Large intestine (tissue), 3 donors: ENCODE data around the gene ACP7. TPM values are rescaled to one million over a fixed set of nuclear protein-coding genes. Genes with fewer than 3 reads are reported as not detected.
"Not testable (repeated sequence)": the region's sequence is repeated elsewhere in the genome, so short reads cannot be mapped to it uniquely, and the experiment has no call there.

Source experiments
- DNase-seq, 2 donors: peaks; one replicate each; pipeline versions ENCODE4 v3.0.0 to v3.0.0-alpha.2; 2013
- H3K27ac ChIP-seq: one replicate; pipeline ENCODE4 v1.5.1; 2013; ENCODE audit warnings: low read length
- H3K27me3 ChIP-seq: 2 replicates; pipeline ENCODE4 v1.6.1; 2013; ENCODE audit warnings: low read length; ENCODE audit not compliant: control insufficient read depth, insufficient read depth
- H3K36me3 ChIP-seq: 2 replicates; pipeline ENCODE4 v1.6.1; 2013; ENCODE audit warnings: low read length; ENCODE audit not compliant: control insufficient read depth, insufficient read depth
- H3K4me1 ChIP-seq: one replicate; pipeline ENCODE4 v1.6.1; 2013; ENCODE audit warnings: low read length; ENCODE audit not compliant: control insufficient read depth, insufficient read depth
- H3K4me3 ChIP-seq: one replicate; pipeline ENCODE4 v1.5.1; 2013; ENCODE audit warnings: low read length
- H3K9me3 ChIP-seq: one replicate; pipeline ENCODE4 v1.6.1; 2013; ENCODE audit warnings: mild to moderate bottlenecking, low read depth, low read length, moderate library complexity; ENCODE audit not compliant: control insufficient read depth
- WGBS: methylation state at CpG from one replicate; pipeline ENCODE4 v1.1.5; 2013; ENCODE audit warnings: low lambda C conversion rate; ENCODE audit not compliant: insufficient coverage; 5-methylcytosine and 5-hydroxymethylcytosine counted together
- polyA plus RNA-seq: library from polyadenylated mRNA; unstranded; fragments of 120-200 nt; gene quantifications from one replicate; pipeline ENCODE4 v1.2.1, GENCODE V29; 2013

The ACP7 gene
- polyA plus RNA-seq, 1 donor = 1.5 TPM

GRCh38 chr19:39087907-39088686 lies 3.9 kb downstream of the ACP7 start:
- WGBS = 89% methylated on average over 4 of the region's 8 CpGs
- H3K27me3 ChIP-seq = peaks cover 22% of the 10 kb centered on the region
- H3K27ac ChIP-seq = no peak overlapping the region
- no peaks in the 10 kb centered on the region for H3K9me3 ChIP-seq
- peaks cover 14% of the 10 kb centered on the region for H3K4me1 ChIP-seq
- H3K4me3 ChIP-seq = no peak overlapping the region
- DNase-seq = no peak
- no peaks in the 10 kb centered on the region for H3K36me3 ChIP-seq

DNA sequence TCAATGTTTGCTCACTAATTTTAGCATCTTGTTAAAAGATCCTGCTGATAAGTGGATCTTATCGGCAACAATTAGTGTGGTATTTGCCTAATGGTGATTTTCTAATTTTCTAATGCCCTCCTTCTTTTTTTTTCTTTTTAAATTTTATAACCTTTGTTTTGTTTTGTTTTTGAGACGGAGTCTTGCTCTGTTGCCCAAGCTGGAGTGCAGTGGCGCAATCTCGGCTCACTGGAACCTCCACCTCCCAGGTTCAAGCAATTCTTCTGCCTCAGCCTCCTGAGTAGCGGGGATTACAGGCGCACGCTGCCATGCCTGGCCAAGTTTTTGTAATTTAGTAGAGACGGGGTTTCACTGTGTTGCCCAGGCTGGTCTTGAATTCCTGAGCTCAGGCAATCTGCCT lies 5.8 kb downstream of the ACP7 start:
- not testable (repeated sequence) for DNase-seq, H3K27ac ChIP-seq, H3K4me3 ChIP-seq, H3K36me3 ChIP-seq, H3K27me3 ChIP-seq, H3K9me3 ChIP-seq
- 38% methylated on average over 2 of the region's 8 CpGs for WGBS
- peaks cover 15% of the 10 kb centered on the region for H3K4me1 ChIP-seq

GRCh38 chr19:39090881-39091280 lies 6.7 kb downstream of the ACP7 start:
- Histone ChIP-seq H3K4me3 (no peak overlapping the region), H3K36me3 (no peaks in the 10 kb centered on the region), H3K4me1 (peaks cover 22% of the 10 kb centered on the region), H3K27me3 (no peaks in the 10 kb centered on the region), H3K27ac (no peak overlapping the region), H3K9me3 (no peaks in the 10 kb centered on the region)
- DNase-seq = no peak
- WGBS = 80% methylated on average over 1 of the region's 4 CpGs

DNA sequence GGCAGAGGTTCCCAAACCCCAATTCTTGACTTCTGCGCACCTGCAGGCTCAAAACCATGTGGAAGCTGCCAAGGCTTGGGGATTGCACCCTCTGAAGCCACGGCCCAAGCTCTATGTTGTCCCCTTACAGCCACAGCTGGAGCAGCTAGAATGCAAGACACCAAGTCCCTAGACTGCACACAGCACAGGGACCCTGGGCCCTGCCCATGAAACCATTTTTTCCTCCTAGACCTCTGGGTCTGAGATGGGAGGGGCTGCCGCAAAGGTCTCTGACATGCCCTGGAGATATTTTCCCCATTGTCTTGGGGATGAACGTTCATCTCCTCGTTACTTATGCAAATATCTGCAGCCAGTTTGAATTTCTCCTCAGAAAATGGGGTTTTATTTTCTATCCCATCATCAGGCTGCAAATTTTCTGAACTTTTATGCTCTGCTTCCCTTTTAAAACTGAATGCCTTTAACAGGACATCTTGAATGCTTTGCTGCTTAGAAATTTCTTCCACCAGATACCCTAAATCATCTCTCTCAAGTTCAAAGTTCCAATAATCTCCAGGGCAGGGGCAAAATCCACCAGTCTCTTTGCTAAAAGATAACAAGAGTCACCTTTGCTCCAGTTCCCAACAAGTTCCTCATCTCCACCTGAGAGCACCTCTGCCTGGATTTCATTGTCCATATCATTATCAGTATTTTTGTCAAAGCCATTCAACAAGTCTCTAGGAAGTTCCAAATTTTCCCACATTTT lies 11.8 kb downstream of the ACP7 start:
- H3K4me3 ChIP-seq, H3K27me3 ChIP-seq, H3K9me3 ChIP-seq, H3K36me3 ChIP-seq: not testable (repeated sequence)
- DNase-seq = peak; percentile 44 to 73
- peak overlapping the region; percentile 77 for H3K27ac ChIP-seq
- peaks cover 26% of the 10 kb centered on the region for H3K4me1 ChIP-seq
- WGBS = no CpG with 5 or more reads among the region's 5 CpGs

- no CpG with 5 or more reads among the region's 5 CpGs for WGBS
- Histone ChIP-seq H3K36me3 (no peaks in the 10 kb centered on the region), H3K9me3 (no peaks in the 10 kb centered on the region), H3K4me1 (peaks cover 26% of the 10 kb centered on the region), H3K27ac (no peak overlapping the region), H3K4me3 (no peak overlapping the region), H3K27me3 (peaks cover 6% of the 10 kb centered on the region)
- no peak for DNase-seq
Measured at GRCh38 chr19:39097299-39097698, 13.1 kb downstream of the ACP7 start.

- no peak overlapping the region for H3K27ac ChIP-seq
- DNase-seq = no peak
- no peak overlapping the region for H3K4me3 ChIP-seq
- no peaks in the 10 kb centered on the region for H3K9me3 ChIP-seq
- H3K4me1 ChIP-seq = peaks cover 26% of the 10 kb centered on the region
- WGBS = 90% methylated on average over 2 of the region's 2 CpGs
- H3K27me3 ChIP-seq = peaks cover 6% of the 10 kb centered on the region
- no peaks in the 10 kb centered on the region for H3K36me3 ChIP-seq
Measured at GRCh38 chr19:39097721-39098120, 13.6 kb downstream of the ACP7 start.

- Histone ChIP-seq H3K4me3 (peak overlapping the region; percentile 13), H3K4me1 (peaks cover 26% of the 10 kb centered on the region), H3K27ac (no peak overlapping the region), H3K36me3 (no peaks in the 10 kb centered on the region), H3K27me3 (peaks cover 6% of the 10 kb centered on the region), H3K9me3 (no peaks in the 10 kb centered on the region)
- no peak for DNase-seq
- whole genome bisulfite sequencing = no CpG with 5 or more reads among the region's 53 CpGs
Measured at GRCh38 chr19:39098365-39099269, 14.4 kb downstream of the ACP7 start.

DNA sequence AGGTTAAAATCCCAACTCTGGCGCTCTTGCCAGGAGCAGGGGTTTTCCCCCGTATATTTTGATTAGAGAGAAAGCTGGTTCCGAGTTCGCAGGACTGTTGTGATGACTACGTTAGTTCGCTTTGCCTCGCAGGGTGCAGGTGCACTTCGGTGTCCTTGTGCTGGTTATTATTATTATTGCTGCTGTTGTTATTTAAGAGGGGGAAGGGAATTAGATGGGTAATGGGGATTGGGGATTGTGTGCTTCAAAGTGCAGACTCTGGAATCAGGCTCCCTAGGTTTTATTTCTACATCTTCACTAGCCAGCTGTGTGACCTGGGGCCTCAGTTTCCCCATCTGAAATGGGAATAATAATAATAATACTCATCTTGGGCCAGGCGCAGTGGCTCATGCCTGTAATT lies 15.2 kb downstream of the ACP7 start:
- Histone ChIP-seq H3K4me1 (peaks cover 25% of the 10 kb centered on the region), H3K9me3 (no peaks in the 10 kb centered on the region), H3K36me3 (no peaks in the 10 kb centered on the region), H3K27ac (no peak overlapping the region), H3K4me3 (no peak overlapping the region), H3K27me3 (peaks cover 6% of the 10 kb centered on the region)
- WGBS = no CpG with 5 or more reads among the region's 9 CpGs
- no peak for DNase-seq

- whole genome bisulfite sequencing = no CpG with 5 or more reads among the region's 19 CpGs
- no peaks in the 10 kb centered on the region for H3K9me3 ChIP-seq
- H3K36me3 ChIP-seq = no peaks in the 10 kb centered on the region
- DNase-seq = no peak
- H3K27me3 ChIP-seq = peaks cover 6% of the 10 kb centered on the region
- H3K4me3 ChIP-seq = no peak overlapping the region
- no peak overlapping the region for H3K27ac ChIP-seq
- peaks cover 12% of the 10 kb centered on the region for H3K4me1 ChIP-seq
Measured at GRCh38 chr19:39100500-39101166, 16.5 kb downstream of the ACP7 start.

DNA sequence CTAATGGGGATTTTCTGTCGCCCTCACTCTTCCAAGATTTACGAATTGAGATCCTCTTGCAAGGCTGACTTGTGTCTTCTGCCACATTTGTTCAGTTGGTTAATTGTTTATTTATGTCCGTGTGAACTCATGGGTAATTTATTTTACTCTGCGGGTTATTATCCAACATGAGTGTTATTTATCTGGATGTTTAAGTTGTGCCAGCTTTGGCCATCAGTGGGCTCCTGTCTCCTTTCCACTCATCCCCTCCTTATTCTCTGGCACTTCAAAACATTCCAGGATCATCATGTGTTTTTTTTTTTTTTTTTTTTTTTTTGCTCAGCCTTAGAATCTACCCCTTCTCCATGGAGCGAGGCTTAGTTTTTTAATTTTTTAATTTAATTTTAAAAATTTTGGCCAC lies 19.0 kb downstream of the ACP7 start:
- DNase-seq = no peak
- H3K27me3 ChIP-seq = peaks cover 6% of the 10 kb centered on the region
- no peak overlapping the region for H3K27ac ChIP-seq
- WGBS = 60% methylated on average over 1 of the region's 5 CpGs
- no peaks in the 10 kb centered on the region for H3K36me3 ChIP-seq
- H3K4me3 ChIP-seq = no peak overlapping the region
- H3K4me1 ChIP-seq = peaks cover 6% of the 10 kb centered on the region
- no peaks in the 10 kb centered on the region for H3K9me3 ChIP-seq
